ENCODE results near the gene LYSMD4. TPM values are rescaled to one million over a fixed set of nuclear protein-coding genes. Genes with fewer than 3 reads are reported as not detected.

LYSMD4 gene
- total RNA-seq, 1 experiment from 2014 or later = 14.9 TPM

GRCh38 chr15:99764522-99764921, 31.3 kb upstream of the LYSMD4 start:
- ATAC-seq (no peak), DNase-seq (ENCODE audit: low spot score) (no peak)
- Mint-ChIP-seq H3K27ac (no peak overlapping the region), H3K4me3 (no peak overlapping the region), H3K36me3 (no peaks in the 10 kb centered on the region), H3K9me3 (no peaks in the 10 kb centered on the region), H3K4me1 (no peaks in the 10 kb centered on the region), H3K27me3 (ENCODE audit: low read depth) (no peaks in the 10 kb centered on the region)
- CTCF ChIA-PET = no interaction called here
- POLR2A ChIA-PET = no interaction called here
- TF ChIP-seq RELA (CRISPR knock-in tag; IDR thresholded peaks at IDR 0.05; ENCODE audit: borderline replicate concordance) (no peak), AFF4 (CRISPR knock-in tag; IDR thresholded peaks at IDR 0.05; ENCODE audit: borderline replicate concordance) (no peak), PRDM15 (CRISPR knock-in tag; IDR thresholded peaks at IDR 0.05) (no peak), FOXP1 (CRISPR knock-in tag; IDR thresholded peaks at IDR 0.05; ENCODE audit: borderline replicate concordance) (no peak), ZNF263 (CRISPR knock-in tag; IDR thresholded peaks at IDR 0.05; ENCODE audit: low read depth) (no peak), CDX4 (CRISPR knock-in tag; IDR thresholded peaks at IDR 0.05; ENCODE audit: borderline replicate concordance) (no peak), JAZF1 (CRISPR knock-in tag; IDR thresholded peaks at IDR 0.05) (no peak), MXD4 (CRISPR knock-in tag; IDR thresholded peaks at IDR 0.05; ENCODE audit: borderline replicate concordance) (no peak), ETV6 (CRISPR knock-in tag; IDR thresholded peaks at IDR 0.05) (no peak), USF1 (CRISPR knock-in tag; IDR thresholded peaks at IDR 0.05) (no peak), ZNF425 (CRISPR knock-in tag; conservative IDR thresholded peaks at IDR 0.05) (no peak), ZNF121 (CRISPR knock-in tag; IDR thresholded peaks at IDR 0.05) (no peak), HMGXB4 (CRISPR knock-in tag; IDR thresholded peaks at IDR 0.05) (no peak), RORB (CRISPR knock-in tag; IDR thresholded peaks at IDR 0.05) (no peak), ESRRA (CRISPR knock-in tag; IDR thresholded peaks at IDR 0.05; ENCODE audit: borderline replicate concordance) (no peak)
